Thoracic aorta (tissue), 2 donors: ENCODE data around the gene RALGDS. TPM values are rescaled to one million over a fixed set of nuclear protein-coding genes. Genes with fewer than 3 reads are reported as not detected.

Experiments
- ATAC-seq: fragments of 150-250 bp; one replicate; pipeline ENCODE4 v1.8.0; 2017; ENCODE audit warnings: low read depth; ENCODE audit not compliant: insufficient number of reproducible peaks, low FRiP score
- DNase-seq: peaks from one replicate; pipeline ENCODE4 v3.0.0-alpha.2; 2020; ENCODE audit warnings: low spot score
- H3K27ac ChIP-seq, 2 donors: fragments of 200-600 bp; sonication (generic); 1 replicate in 1 of 2; 2 replicates in 1 of 2; pipeline ENCODE4 v1.5.1; 2016; ENCODE audit warnings: mild to moderate bottlenecking in 2 of 2, moderate library complexity in 2 of 2
- H3K27me3 ChIP-seq: fragments of 200-600 bp; sonication (generic); replicated peaks from 2 replicates; pipeline ENCODE4 v1.6.0; 2016; ENCODE audit warnings: mild to moderate bottlenecking; ENCODE audit not compliant: insufficient read depth
- H3K36me3 ChIP-seq: fragments of 200-600 bp; sonication (generic); one replicate; pipeline ENCODE4 v1.5.1; 2016
- H3K4me1 ChIP-seq, 2 donors: fragments of 200-600 bp; sonication (generic); 1 replicate in 1 of 2; 2 replicates in 1 of 2; pipeline versions ENCODE4 v1.5.1 to v1.6.0; 2016; ENCODE audit warnings: low read depth in 2 of 2, mild to moderate bottlenecking in 1 of 2; ENCODE audit not compliant: control insufficient read depth in 1 of 2
- H3K4me3 ChIP-seq: fragments of 200-600 bp; sonication (generic); 2 replicates; pipeline ENCODE4 v1.5.1; 2016; ENCODE audit warnings: mild to moderate bottlenecking
- H3K9me3 ChIP-seq: fragments of 200-600 bp; sonication (generic); 2 replicates; pipeline ENCODE4 v1.5.1; 2016
- total RNA-seq, 2 donors: library from RNA; depleted of rRNA; stranded (reverse); fragments of >200 nt; gene quantifications; one replicate each; pipeline versions ENCODE4 v1.1.0 to v1.2.3, GENCODE V29; 2016
- TF ChIP-seq, protein P1 (sequence below): fragments of 200-600 bp; sonication (generic); IDR thresholded peaks from one replicate; pipeline ENCODE4 v1.5.1; 2019; ENCODE audit warnings: antibody characterized with exemption

RALGDS gene
- total RNA-seq, 2 donors from 2014 or later, result 30.3 to 98.8 TPM

DNA sequence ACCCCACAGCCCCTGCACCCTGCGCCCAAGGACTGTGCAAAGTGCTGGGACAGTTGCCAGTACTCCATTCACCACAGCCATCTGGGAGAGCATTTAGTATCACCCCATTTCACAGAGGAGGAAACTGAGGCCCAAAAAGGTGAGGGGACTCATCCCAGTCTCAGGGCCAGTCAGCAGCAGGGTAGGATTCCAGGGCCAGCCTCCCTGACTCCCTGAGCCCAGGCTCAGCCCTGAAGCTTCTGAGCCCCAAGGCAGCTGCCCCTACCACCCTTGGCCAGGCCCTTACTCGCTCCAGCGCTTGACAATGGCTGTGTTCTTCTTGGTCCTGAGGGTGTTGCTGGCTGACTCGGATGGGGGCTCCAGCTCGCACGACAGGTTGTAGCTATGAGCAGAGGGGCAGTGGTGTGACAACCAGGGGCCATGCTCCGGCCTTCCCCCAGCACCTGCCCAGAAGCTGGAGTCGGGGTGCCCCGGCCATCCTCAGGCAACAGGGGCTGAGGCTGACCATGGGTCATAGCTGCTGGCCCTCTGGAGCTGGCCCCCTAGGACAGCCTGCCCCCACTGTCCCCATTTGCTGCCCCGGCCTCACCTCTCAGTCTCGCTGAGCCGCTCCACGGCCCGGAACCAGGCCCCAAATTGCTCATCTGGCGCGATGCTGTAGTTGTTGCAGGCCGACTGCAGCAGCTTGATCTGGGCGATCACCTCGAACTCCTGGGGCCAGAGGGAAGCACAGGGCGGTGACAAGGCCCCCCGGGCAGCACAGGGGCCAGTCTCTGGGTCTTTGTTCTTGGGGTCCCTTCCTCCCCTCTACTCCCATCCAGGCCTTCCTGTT is 18.6 kb downstream of the RALGDS start:
- Histone ChIP-seq H3K4me1 (no peaks in the 10 kb centered on the region), H3K27ac (no peak overlapping the region), H3K36me3 (peaks cover 86% of the 10 kb centered on the region), H3K4me3 (no peak overlapping the region), H3K27me3 (no peaks in the 10 kb centered on the region), H3K9me3 (no peaks in the 10 kb centered on the region)
- ATAC-seq, result no peak
- TF ChIP-seq, protein P1, sequence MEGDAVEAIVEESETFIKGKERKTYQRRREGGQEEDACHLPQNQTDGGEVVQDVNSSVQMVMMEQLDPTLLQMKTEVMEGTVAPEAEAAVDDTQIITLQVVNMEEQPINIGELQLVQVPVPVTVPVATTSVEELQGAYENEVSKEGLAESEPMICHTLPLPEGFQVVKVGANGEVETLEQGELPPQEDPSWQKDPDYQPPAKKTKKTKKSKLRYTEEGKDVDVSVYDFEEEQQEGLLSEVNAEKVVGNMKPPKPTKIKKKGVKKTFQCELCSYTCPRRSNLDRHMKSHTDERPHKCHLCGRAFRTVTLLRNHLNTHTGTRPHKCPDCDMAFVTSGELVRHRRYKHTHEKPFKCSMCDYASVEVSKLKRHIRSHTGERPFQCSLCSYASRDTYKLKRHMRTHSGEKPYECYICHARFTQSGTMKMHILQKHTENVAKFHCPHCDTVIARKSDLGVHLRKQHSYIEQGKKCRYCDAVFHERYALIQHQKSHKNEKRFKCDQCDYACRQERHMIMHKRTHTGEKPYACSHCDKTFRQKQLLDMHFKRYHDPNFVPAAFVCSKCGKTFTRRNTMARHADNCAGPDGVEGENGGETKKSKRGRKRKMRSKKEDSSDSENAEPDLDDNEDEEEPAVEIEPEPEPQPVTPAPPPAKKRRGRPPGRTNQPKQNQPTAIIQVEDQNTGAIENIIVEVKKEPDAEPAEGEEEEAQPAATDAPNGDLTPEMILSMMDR, result no peak
- no peak for DNase-seq

DNA sequence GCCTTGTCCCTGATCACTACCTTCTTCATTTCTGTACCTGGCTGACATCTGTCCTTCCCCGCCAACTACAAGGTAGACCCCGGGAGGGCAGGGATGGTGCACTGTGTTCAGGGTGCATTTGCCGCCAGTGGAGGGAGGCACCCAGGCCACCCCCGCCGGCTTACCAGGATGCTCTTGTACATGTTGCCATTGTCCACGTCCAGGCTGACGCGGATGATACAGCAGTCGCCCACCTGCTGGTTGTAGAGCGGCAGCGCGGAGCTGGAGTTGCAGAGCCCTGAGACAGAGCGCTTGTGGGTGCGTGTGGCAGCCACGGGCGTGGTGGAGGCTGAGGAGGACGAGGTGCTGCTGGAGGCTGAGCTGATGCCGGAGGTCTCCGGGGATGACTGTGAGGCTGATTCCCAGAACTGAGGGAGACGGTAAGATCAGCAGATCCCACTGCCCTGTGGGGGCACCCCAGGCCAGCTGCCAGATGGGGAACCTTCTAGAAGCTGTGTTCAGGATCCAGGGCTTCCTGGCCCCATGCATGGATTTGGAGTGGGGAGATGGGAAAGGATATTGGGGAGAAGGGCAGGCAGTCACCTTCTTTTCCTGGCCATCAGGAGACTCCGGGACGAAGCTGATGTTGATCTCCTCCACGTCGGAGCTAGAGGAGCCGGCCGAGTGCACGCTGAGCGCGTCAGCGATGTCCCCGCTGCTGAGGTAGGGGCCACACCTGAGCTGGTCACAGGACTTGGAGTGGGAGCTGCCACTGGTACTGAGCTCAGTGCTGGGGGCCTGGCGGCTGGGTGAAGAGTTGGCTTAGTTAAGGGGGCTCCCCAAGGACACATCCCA is 19.5 kb downstream of the RALGDS start:
- Histone ChIP-seq H3K27ac (no peak overlapping the region), H3K4me3 (no peak overlapping the region), H3K27me3 (no peaks in the 10 kb centered on the region), H3K4me1 (no peaks in the 10 kb centered on the region), H3K36me3 (peaks cover 80% of the 10 kb centered on the region), H3K9me3 (peaks cover 3% of the 10 kb centered on the region)
- ATAC-seq (no peak), DNase-seq (no peak)
- TF ChIP-seq, protein P1, result no peak

DNA sequence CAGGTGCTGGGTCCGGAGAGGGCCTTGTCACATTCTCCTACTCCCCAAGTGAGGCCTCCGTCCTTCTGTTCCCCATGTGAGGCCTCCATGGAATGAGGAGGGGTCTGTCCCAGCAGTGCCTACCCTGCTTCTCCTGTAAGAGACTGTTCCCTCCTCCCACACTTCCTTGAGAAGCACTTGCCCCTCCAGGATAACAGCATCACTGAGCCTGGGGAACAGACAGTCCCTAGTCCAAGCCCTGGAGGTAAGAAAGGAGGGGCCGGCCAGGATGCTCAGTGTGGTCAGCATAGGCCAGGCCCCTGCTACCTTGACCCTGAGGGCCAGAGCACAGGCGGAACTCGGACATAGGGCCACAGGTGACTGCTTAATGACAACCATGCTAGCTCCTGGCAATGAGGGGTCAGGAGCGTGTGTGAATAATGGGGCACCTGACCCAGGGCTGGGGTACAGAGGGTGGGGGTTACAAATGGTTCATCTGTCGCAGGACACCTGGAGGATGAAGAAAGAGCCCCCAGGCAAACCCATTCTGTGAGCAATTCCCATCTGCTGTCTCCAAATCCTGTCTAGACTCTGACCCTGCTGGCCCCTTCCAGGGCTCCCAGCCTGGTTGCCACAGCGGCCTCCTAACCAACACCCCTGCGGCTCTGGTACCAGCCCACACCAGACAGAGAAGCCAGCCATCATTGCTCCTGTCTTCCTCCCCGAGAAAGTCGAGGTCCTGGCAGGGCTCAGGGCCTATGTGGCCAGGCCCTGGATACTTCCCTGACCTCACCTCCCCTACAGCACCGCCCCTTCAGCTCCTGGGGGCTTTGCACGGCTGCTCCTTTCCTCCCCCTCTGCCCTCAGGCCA is 20.3 kb downstream of the RALGDS start:
- no peaks in the 10 kb centered on the region for H3K4me1 ChIP-seq
- H3K9me3 ChIP-seq, result peaks cover 8% of the 10 kb centered on the region
- no peak for ATAC-seq
- DNase-seq, result no peak
- TF ChIP-seq, protein P1, result no peak
- no peak overlapping the region for H3K27ac ChIP-seq
- H3K36me3 ChIP-seq, result peaks cover 73% of the 10 kb centered on the region
- no peak overlapping the region for H3K4me3 ChIP-seq
- no peaks in the 10 kb centered on the region for H3K27me3 ChIP-seq

DNA sequence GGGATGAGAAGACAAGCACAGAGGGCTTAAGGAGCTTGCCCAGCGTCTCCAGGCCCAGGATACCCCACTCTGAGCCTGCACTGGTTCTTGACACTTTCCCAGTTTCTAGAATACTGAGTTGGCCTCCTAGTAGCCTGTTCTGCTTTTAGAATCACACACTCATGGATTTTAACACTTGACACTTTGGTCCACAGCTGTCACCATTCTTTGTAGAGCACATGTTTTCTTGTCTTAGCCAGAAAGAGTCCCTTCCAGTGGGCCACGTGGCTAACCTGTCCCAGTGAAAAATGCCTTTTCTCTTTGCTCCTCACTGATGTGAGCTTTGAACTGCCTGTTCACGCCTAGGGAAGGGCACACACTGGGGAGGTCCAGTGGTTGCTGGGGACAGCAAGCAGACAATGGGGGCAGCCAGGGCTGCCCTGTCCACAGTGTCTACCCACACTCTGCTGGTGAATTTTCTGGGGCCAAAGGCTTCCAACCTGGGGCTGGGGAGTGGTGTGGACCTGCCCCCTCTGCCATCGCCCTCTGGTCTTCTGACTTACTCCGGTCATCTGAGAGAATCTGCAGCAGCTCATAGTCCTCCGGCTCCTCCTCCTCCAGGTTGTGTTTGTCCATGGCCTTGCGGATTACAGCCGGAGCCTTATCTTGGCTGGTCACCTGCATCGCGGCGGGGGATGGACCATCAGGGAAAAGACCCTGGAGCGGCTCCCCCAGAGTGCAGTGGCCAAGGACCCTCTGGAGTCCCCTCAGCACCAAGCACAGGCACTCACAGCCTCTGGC is 21.1 kb downstream of the RALGDS start:
- H3K27ac ChIP-seq, result no peak overlapping the region
- peaks cover 69% of the 10 kb centered on the region for H3K36me3 ChIP-seq
- no peaks in the 10 kb centered on the region for H3K27me3 ChIP-seq
- DNase-seq (no peak), ATAC-seq (no peak)
- no peak overlapping the region for H3K4me3 ChIP-seq
- TF ChIP-seq, protein P1, result no peak
- H3K9me3 ChIP-seq, result peaks cover 10% of the 10 kb centered on the region
- H3K4me1 ChIP-seq, result no peaks in the 10 kb centered on the region
